Stomach (tissue), 4 donors: ENCODE measurements around the gene LILRB5.
"Not testable (repeated sequence)": the region's sequence is repeated elsewhere in the genome, so short reads cannot be mapped to it uniquely, and the experiment has no call there.

ENCODE experiments used
- EP300 ChIP-seq: sonication (generic); formaldehyde crosslinking; IDR thresholded peaks from one replicate; pipeline ENCODE4 v1.6.1; 2017; ENCODE audit warnings: antibody characterized with exemption
- POLR2A ChIP-seq, 4 donors: fragments of 450-650 bp; IDR thresholded peaks; one replicate each; pipeline ENCODE4 v1.6.1; 2016; ENCODE audit warnings: antibody characterized with exemption in 4 of 4, control low read depth in 2 of 4, mild to moderate bottlenecking in 1 of 4, moderate library complexity in 1 of 4
- TF ChIP-seq, protein P1 (sequence below), 7 experiments: fragments of 450-650 bp in 4 of 7; fragments of 200-600 bp in 3 of 7; sonication (generic) in 3 of 7; IDR thresholded peaks; one replicate each; pipeline ENCODE4 v1.5.1; 2016 to 2019; ENCODE audit warnings: antibody characterized with exemption in 7 of 7, control low read depth in 2 of 7, mild to moderate bottlenecking in 1 of 7

GRCh38 chr19:54217517-54218247 lies 39.4 kb downstream of the LILRB5 start:
- TF ChIP-seq, protein P1, sequence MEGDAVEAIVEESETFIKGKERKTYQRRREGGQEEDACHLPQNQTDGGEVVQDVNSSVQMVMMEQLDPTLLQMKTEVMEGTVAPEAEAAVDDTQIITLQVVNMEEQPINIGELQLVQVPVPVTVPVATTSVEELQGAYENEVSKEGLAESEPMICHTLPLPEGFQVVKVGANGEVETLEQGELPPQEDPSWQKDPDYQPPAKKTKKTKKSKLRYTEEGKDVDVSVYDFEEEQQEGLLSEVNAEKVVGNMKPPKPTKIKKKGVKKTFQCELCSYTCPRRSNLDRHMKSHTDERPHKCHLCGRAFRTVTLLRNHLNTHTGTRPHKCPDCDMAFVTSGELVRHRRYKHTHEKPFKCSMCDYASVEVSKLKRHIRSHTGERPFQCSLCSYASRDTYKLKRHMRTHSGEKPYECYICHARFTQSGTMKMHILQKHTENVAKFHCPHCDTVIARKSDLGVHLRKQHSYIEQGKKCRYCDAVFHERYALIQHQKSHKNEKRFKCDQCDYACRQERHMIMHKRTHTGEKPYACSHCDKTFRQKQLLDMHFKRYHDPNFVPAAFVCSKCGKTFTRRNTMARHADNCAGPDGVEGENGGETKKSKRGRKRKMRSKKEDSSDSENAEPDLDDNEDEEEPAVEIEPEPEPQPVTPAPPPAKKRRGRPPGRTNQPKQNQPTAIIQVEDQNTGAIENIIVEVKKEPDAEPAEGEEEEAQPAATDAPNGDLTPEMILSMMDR (IDR thresholded peaks at IDR 0.05), result not testable (repeated sequence)
- not testable (repeated sequence) for TF ChIP-seq EP300; POLR2A (IDR thresholded peaks at IDR 0.05)
